HL-60/S4 treated with phorbol 12-myristate 13-acetate at 8.2 ng/mL for 4 days and 3 days (cell line): ENCODE measurements around the gene SOX6.
"Not testable (repeated sequence)": the region's sequence is repeated elsewhere in the genome, so short reads cannot be mapped to it uniquely, and the experiment has no call there.

Experiments used
- in situ Hi-C: fragments of 300-500 bp; cut with MboI; formaldehyde crosslinking; loops from 2 replicates; pipeline ENCODE4 v1.15.0; 2022; ENCODE audit warnings: low sequenced_read_pairs

SOX6 gene

DNA sequence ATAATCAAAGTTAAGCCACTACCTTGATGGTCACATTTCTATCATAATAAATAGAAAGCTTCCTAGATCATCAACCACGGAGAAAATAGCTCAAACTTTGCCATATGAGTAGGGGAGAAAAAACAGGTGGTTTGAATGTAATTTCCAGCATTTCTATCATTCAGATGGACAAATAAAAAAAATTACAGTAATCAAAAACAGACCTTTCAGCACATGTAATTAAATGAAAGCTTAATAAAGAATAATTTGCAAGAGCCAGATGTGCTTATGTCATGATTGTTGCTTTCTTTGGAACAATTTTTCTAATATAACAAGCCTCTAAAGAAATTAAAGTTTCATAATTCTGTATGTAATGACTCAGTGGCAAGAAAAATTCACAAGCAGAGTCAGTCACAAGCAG, 297.0 kb downstream of the SOX6 start:
- in situ Hi-C loops = no loop called here

DNA sequence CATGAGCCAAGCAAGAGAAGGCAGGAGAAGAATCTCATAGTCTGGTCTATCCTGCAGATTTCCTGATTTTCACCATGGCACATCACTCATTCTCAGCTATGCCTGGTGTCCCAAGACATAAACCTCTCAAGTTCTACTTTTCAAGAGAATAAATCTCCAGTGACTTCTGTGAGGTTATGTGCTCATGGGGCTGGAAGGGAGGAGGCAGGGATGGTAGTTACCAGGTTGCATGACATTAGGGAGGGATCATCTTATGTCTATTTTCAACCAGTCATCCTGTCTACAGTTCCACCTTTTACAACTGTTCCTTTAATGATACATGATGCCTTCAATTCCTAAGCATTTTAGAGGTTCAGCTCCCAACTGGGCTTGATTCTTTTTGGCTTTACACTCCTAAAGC, 297.7 kb downstream of the SOX6 start:
- in situ Hi-C loops = no loop called here

DNA sequence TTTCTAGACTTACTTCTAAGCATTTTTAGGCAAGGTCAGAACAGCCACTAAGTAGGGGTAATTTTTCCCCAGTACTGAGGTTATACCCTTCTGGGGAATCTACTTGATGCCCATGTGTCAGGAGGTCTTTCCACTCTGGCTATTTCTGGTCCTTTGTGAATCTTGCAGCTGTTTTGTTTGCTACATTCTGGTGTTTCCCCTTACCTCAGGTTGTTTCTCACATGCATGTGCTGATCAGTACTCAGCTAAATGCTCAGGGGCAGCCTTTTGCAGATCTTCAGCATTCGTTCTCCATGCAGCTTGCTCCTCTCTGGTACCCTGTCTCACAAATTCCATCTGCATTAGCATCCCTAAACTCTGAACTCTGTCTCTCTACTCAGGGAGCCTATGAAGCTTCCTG, 303.6 kb downstream of the SOX6 start:
- in situ Hi-C loops = no loop called here

DNA sequence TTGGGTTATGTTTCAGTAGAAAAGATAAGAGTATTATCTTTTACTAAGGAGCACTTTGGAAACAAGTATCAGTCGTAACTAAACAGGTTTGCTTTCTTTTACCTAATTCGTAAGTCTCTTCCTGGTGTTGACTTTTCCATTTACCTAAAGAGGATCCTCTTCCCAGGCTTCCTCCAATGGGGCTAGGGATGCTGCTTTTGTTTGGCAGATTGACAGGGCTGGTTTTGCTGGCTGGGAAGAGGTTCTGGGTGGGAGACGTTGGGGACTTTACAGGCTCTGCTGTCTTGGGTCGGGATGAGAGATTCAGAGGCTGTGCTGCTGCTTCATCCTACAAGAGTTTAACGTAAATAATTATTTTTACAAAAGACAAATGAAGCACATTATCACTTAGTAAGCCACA, 306.7 kb downstream of the SOX6 start:
- in situ Hi-C loops = no loop called here

DNA sequence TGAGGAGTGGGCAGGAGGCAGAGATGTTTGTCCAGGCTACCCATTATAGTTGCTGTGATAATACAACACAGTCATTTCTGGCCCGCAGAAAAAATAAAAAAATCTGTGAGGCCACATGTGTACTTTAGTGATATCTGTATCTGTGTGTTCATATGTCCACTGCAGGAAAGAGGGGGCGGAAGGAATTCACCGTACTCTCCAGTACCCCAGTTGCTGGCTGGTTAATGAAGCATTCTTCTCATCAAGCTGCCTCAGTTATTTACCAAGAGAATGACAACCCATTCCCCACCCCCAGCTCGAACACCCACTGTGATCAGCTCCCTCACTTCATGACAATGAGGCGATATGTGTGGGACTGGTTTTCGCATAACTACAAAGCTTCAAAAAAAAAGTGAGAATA, 309.3 kb downstream of the SOX6 start:
- in situ Hi-C loops = no loop called here

DNA sequence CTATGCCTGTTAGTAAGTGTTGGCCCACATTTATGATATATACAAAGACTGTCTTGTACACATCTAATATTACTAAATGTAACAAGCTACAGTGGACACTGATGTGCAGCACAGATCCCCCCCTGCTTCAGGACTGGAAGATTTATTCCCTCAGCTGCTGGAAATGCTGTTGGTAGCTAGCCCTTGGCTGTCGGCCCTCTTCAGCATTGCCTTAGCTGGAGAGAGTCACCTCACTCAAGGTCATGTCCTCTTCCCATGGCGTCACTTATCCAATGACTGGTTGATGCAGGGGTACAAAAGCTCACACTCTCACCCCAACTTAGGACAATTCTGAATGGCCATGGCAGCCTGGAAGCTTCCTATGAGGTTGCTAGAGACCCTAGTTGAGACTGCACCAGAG, 312.7 kb downstream of the SOX6 start:
- in situ Hi-C loops = no loop called here

DNA sequence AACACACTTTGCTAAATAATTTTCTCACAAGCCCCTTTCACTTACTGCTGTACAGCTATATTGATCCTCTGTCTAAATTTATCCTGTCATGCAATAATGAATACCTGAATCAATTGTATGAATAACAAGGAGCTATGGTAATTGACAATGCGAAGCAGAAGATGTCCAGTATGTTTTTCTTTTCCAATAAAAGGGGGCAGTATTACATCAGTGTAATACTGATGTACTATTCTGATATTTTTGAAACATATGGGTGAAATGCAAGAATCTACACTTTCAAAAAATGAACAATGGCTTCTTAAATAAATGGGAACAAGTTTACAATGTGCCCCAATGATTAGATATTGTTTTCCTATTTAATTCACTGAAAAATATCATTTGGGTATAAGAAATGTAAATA, 315.1 kb downstream of the SOX6 start:
- in situ Hi-C loops = no loop called here

DNA sequence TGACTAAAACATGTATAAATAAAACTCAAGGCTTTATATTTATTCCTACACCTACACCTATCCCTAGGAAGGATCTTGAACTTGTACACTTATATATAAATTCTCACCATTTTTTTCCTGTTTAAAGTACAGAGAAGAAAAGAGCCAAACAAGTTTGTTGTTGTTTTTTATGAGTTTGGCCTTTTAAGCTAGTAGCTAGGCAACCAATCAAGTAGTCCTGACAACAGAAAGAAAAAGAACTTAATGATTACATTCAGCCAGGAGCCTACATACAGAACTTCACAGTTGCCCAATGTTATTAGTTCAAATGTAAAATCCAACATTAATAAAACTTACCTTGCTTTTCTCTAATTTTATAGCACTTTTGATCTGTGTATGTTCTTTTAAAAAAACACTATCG, 316.2 kb downstream of the SOX6 start:
- in situ Hi-C loops = no loop called here

DNA sequence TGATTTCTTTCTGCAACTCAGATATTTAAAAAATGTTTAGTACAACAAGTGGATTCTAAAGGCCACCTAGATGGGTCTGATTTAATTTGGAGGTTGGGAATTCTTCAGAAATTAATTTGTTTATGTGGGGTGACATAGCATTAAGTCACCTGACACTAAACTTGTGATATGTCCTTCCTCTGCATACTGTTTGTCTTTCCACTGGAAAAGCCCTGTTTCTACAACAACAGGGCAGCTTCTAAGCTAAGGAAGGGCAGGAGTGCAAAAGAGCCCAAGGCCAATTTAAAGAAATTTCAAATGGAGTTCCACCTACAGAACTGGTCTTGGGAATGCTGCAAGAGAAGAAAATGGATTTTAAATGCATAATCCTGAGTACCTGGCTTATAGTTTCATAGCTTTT, 319.2 kb downstream of the SOX6 start:
- in situ Hi-C loops = no loop called here

DNA sequence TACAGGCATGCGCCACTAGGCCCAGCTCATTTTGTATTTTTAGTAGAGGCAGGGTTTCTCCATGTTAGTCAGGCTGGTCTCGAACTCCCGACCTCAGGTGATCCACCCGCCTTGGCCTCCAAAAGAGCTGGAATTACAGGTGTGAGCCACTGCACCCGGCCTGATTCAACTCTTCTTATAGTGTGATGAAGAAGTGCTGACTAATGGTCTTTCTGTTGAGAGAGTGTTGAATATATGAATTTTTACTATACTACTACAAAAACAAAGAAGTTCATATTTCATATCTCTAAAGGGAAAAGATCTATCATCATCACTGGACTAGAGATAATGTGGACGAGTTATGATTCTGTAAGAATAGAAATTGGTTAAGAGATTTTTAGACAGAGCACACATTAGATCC, 320.1 kb downstream of the SOX6 start:
- in situ Hi-C loops = no loop called here

DNA sequence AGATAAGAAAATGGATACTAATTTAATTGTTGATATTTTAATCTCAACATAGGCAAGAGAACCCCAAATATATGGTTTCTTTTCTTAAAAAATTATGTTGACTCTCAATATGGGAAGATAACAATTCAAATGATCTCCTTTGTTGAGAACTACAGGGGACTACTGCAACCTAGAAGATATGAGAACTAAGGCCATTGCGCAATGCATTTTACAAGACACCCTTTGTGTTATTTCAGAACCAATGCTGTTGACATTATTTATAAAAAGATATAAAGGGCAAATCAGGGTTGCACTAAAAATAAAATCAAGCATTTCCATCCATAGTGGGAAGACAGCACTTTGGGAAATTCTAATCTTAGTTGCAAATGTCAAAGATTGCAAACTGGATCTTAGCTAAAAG, 322.3 kb downstream of the SOX6 start:
- in situ Hi-C loops = no loop called here

DNA sequence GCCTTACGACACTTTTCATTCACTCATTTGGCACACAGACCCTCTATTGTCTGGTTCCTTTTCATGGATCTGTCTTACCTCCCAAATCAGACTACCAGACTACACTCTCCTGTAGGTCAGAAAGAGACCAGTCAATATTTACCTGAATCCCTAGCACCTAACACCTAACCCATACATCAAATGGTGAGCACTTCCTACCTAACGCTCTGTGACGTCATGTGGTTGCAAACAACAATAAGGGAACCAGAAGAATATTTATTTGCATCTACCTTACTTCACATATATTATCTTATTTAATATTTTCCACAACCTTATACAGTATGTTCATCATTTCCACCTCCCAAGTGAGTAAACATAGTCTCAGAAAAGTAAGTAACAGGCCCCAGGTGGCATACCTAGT, 323.4 kb downstream of the SOX6 start:
- in situ Hi-C loops = no loop called here

DNA sequence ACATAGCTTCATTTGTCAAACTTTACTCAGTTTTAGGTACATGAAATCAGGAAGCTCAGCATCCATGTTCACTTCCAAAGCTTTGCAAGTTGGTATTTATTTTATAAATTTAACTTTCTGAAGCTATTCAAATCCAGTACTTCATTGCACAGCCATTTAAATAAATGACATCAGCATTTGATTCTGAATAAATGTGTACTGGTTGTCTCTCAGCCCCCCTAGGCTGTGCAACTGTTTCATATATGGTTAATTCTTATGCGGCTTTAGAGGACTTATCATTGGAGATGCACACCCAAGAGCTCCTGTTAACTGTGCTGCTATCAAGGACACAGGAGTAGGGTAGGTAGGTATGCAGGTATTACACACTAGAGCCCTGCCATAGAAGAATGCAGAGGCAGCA, 325.1 kb downstream of the SOX6 start:
- in situ Hi-C loops = no loop called here

DNA sequence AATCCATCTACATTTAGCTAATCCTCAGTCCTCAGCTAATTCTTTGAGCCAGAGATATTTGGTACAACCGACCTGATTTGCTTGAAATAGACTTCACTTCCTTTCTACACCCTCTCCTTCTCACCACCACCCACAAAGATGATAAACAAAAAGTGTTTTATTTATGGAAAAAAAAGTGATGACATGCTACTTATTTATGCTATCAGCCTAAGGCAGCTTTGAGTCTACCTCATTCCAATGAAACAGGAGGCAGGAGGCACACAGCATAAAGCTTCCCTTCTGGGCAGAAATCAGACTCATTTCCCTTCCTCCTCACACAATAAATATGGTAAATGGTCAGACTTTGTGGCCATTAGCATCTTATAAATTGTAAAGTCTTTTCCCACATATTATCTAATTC, 325.7 kb downstream of the SOX6 start:
- in situ Hi-C loops = no loop called here

DNA sequence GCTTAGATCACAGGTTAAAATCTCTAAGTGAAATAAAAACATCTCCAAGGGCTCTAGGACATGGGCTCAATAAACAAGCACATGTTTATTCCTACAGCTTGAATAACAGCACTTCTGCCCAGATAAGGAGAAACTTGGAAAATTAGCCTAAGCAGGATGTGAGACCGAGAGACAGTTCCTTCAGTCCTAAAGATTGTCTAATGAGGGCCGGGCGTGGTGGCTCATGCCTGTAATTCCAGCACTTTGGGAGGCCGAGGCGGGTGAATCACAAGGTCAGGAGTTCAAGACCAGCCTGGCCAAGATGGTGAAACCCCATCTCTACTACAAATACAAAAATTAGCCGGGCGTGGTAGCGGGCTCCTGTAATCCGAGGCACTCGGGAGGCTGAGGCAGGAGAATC, 327.2 kb downstream of the SOX6 start:
- in situ Hi-C loops = not testable (repeated sequence)

DNA sequence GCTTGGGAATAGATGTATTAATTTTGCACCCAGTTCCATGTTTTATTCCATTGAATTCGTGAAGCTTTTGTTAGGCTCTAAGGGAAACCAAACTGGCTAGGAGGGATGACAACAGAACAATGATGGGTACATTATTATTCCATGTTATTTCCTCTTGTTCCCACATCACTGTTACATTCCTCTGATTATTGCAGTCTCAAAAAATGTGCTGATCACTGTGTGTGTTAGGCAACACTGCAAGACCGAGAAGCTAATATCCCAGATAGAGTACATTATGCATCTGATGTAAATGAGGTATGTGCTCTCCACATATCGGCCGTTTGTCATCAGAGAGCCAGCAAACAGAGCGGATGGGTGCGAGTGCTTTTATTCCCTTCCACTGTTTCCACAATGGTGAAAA, 327.9 kb downstream of the SOX6 start:
- in situ Hi-C loops = no loop called here

DNA sequence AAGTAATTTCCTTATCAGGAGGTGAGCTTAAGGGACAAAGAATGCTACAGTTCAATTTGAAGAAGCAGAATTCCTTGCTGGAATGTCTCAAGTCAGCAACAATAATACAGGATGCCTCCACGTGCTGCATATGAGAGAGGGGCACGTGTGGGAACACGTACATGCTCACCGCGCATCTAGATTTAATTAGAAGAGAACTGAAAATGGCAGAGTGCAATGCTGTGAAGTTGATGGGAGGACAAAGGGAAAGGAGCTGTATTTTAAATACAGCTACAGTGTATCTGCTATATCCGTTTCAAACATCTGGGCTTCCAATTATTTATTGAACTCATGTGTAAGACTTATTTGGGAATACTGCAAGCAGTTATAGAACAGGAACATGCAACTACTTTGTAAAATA, 328.7 kb downstream of the SOX6 start:
- in situ Hi-C loops = no loop called here

DNA sequence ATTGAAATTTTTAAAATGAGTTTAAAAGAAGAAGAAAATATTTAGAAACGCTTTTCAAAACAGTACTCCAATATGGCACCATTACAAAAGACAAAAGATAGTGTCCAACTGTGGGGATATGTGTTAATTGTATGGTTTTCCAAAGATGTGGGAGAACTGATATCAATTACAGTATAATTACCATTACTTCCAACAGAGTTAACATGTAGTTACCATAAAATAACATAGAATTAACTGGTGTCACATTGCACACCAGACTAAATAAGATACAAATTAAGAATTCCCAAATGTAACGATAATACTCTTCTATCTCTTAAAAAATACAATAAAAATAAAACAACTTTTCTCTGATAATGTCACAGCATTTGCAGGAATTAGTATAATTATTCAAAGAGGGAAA, 329.5 kb downstream of the SOX6 start:
- in situ Hi-C loops = no loop called here

DNA sequence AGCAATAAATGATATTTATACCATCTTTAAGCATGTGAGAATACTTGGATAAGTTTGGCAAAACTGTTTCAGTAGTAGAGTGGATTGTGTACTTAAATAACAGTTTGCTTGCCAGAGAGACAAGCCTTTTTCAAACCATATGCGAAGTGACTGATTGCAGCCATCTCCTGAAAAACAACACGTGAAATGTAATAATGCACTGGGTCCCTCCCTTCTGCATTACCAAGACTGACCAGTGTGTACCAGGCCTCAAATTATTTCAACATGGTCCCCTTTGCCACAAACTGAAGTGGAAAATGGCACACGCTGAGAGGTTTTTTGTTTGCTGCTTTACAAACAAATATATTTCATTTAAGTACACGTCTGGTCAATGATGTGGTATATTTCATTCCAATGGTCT, 337.4 kb downstream of the SOX6 start:
- in situ Hi-C loops = no loop called here

DNA sequence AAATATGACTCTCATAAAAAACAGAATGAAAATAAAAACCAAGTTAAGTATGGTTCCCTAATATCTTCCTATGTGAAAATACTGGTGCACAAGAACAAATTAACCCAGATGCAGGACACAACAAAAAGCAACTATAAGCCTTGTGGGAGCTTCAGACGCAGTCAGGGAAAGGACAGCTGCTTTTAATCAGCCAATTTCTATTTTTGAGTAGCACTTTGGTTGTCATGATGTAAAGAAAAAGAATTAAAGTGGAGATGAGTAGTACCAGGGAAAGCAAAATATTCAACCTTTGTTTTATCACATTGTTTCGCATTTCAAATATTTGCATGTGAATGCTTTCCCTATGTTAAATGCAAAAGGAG, 339.9 kb downstream of the SOX6 start:
- in situ Hi-C loops = no loop called here

DNA sequence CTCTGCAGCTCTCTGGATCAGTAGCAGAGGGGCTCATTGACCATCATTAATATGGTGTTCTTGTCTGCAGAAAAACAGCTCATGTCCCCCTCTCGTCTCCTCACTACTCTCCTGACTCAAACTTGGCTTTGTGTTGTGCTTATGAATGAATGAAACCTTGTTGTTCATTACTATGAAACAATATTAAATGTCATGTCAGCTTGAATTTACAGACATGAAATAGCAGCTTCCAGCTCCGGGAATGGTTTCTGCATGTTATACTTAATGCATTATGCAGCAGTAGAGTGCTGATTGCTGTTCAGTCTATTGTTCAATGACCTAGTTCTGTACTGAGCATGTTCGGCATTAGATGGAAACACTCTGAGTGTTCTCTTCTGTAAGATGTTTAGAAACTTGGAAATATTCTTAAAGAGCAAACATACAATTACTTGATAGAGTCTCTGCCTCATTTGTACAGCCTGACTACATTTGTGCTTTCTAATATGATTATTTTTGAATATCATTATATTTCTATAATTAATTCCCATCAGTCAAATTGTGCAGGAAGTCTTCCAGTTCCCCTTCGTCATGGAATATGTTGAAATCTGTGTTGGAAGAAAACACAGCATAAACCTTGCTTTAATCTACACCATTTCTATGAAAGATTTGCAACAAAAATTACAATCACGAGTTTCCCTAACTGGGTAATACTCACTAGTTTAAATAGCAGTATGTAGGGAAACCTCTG, 340.4 kb downstream of the SOX6 start:
- in situ Hi-C loops = no loop called here

DNA sequence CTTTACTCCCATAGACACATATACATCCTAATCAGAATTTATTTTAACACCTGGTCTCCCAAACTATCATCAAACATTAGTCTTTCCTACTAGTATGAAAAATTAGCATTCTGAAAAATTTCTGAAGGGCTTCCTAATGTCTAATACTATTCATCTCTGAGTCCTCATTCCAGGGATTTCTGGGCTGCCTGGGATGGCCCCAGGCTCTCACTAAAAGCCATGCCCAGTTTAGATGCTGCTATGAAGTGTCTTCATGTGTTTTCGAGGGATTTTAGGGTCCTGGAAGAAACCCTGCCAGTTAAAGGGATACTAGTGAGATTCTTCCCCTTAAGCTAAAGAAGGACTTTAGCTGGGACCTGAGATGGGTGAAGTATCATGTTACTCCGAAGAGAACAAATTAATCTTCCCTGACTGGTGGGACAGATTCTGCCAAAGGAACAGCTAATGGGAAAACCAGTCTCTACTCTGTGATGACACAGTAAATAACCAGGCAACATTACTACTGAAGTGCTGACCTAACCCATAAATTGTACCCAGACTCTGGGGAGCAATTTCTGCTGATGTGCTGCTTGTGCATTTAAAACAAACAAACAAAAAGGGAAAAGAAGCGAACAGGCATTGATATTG, 342.6 kb downstream of the SOX6 start:
- in situ Hi-C loops = no loop called here

DNA sequence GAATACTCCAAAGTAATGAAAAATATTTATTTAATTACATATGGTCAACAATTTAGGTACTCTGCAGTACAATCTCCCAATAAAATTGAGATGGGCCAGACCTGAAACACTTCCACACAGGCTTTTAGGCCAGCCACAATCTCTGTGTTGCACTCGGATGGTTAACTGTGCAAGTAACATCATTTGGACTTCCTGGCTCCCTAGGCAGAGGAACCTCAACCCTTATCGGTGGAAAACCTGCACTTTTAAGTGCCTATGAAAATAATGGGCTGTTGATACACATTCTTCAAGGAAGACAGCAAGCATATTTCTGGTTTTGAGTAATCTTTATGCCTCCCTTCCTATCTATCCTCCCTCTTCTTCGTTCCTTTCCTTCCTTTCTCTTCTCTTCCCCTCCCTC, 343.1 kb downstream of the SOX6 start:
- in situ Hi-C loops = no loop called here
